ENCODE data around the gene MAEA. TPM values are rescaled to one million over a fixed set of nuclear protein-coding genes. Genes with fewer than 3 reads are reported as not detected.

Gene MAEA
- total and polyA plus RNA-seq, 5 donors from 2014 or later = 61.2 to 77.7 (median 66.4) TPM

DNA sequence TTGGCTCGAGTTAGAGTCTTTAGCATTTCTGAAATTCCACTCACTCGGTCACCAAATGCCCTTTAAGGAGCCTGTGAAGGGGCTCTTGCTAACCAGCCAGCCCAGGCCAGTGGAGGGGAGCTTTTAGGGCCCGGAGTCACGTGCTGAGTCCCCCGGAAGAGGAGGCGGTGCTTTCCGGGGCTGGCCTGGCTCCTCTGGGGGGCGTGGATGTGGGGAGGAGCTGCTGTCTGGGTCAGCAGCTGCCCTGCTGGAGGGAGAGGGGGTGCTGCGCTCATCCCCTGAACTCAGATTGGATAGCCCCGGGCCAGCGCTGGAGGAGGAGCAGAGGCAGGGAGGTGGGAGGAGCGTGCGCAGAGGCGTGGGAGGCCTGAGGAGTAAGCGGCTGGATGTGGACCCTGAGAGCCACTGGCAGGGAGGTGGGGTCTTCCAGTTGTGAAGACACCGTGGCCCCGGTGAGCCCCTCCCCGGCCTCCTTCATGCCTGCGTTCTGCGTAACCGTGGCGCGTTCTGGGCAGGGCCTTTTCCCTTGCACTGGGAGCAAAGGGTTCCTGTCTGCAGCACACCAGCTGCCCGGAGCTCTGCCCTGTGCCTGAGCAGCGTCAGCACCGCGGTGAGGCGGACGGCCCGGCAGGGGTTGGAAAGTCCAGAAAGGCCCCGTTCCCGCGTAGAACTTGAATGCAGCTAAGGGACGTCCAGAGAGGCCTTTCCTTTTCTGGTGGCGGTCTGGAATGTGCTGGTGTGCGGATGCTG lies 19.7 kb downstream of the MAEA start:
- H3K27me3 Mint-ChIP-seq = no peaks in the 10 kb centered on the region
- peak overlapping the region; percentile 67 to 91 (median 80) for H3K4me3 Mint-ChIP-seq
- peak overlapping the region; percentile 50 for H3K4me3 ChIP-seq (ENCODE audit: low read depth, low read length)
- H3K36me3 Mint-ChIP-seq = peaks cover 15% of the 10 kb centered on the region
- H3K36me3 ChIP-seq (ENCODE audit: control insufficient read depth, insufficient read depth, low read length) = peaks cover 23% of the 10 kb centered on the region
- DNase-seq (peak; percentile 35 to 76 (median 48)), ATAC-seq (ENCODE audit: low read depth in 2 of 2) (peak; percentile 62 to 77)
- peaks cover 25 to 71% (median 39%) of the 10 kb centered on the region in 4 donors for H3K4me1 Mint-ChIP-seq
- H3K27me3 ChIP-seq (ENCODE audit: control insufficient read depth, insufficient read depth, low read length) = no peaks in the 10 kb centered on the region
- H3K9me3 Mint-ChIP-seq = peaks cover 0 to 1% (median 0%) of the 10 kb centered on the region in 7 donors
- H3K27ac ChIP-seq (ENCODE audit: insufficient read depth, low read length, poor library complexity, severe bottlenecking) = peak overlapping the region; percentile 15
- H3K27ac Mint-ChIP-seq = peak overlapping the region; percentile 81 to 90 (median 84)
- H3K4me1 ChIP-seq (ENCODE audit: control insufficient read depth, insufficient read depth, low read length, poor library complexity, severe bottlenecking) = peaks cover 39% of the 10 kb centered on the region
- H3K9me3 ChIP-seq (ENCODE audit: control insufficient read depth in 2 of 2, low read length in 2 of 2) = no peaks in the 10 kb centered on the region

DNA sequence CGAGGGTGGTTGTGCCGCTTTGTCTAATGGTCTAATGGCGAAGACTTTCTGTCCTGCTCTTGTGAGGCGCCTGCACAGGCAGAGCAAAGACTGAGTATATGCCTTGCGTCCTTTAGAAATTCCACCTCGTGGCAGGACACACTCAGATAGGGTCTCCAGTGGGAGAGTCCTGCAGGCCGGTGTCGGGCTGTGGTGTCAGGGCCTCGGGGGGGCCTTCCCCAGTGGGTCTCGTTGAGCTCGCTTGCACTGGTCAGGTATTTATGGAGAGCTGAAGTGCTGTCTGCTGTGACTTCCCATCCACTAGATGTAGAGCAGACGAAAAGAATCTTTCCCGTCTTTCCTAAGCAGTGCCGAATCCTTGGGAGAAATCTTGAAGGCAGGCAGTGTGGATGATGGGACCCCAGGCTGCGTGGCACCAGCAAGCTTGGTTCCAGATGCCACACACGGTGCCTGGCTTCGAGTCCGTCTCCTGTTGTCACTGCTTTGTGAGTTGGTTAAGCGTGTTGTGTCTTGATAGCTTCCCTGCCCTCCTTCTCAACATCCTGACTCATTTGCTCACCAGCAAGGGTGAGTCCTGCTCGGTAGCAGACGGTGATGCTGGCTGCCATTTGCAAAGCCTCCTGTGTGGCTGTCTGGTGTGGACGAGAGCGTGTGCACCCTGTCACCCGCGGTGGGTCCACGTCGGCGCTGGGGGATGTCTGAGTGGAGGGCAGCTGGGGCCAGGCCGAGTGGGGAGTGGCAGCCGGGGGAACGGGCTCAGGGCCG lies 20.5 kb downstream of the MAEA start:
- Histone ChIP-seq H3K4me3 (ENCODE audit: low read depth, low read length) (no peak overlapping the region), H3K27ac (ENCODE audit: insufficient read depth, low read length, poor library complexity, severe bottlenecking) (peak overlapping the region; percentile 11), H3K27me3 (ENCODE audit: control insufficient read depth, insufficient read depth, low read length) (no peaks in the 10 kb centered on the region), H3K9me3 (ENCODE audit: control insufficient read depth in 2 of 2, low read length in 2 of 2) (no peaks in the 10 kb centered on the region), H3K4me1 (ENCODE audit: control insufficient read depth, insufficient read depth, low read length, poor library complexity, severe bottlenecking) (peaks cover 39% of the 10 kb centered on the region), H3K36me3 (ENCODE audit: control insufficient read depth, insufficient read depth, low read length) (peaks cover 30% of the 10 kb centered on the region)
- ATAC-seq (ENCODE audit: low read depth in 2 of 2) (no peak), DNase-seq (no peak)
- Mint-ChIP-seq H3K9me3 (peaks cover 0 to 1% (median 0%) of the 10 kb centered on the region in 7 donors), H3K27me3 (no peaks in the 10 kb centered on the region), H3K4me3 (peak overlapping the region; percentile 5 to 77 (median 30)), H3K27ac (peak overlapping the region; percentile 5 to 67 (median 49)), H3K36me3 (peaks cover 16% of the 10 kb centered on the region), H3K4me1 (peaks cover 20 to 71% (median 37%) of the 10 kb centered on the region in 4 donors)

DNA sequence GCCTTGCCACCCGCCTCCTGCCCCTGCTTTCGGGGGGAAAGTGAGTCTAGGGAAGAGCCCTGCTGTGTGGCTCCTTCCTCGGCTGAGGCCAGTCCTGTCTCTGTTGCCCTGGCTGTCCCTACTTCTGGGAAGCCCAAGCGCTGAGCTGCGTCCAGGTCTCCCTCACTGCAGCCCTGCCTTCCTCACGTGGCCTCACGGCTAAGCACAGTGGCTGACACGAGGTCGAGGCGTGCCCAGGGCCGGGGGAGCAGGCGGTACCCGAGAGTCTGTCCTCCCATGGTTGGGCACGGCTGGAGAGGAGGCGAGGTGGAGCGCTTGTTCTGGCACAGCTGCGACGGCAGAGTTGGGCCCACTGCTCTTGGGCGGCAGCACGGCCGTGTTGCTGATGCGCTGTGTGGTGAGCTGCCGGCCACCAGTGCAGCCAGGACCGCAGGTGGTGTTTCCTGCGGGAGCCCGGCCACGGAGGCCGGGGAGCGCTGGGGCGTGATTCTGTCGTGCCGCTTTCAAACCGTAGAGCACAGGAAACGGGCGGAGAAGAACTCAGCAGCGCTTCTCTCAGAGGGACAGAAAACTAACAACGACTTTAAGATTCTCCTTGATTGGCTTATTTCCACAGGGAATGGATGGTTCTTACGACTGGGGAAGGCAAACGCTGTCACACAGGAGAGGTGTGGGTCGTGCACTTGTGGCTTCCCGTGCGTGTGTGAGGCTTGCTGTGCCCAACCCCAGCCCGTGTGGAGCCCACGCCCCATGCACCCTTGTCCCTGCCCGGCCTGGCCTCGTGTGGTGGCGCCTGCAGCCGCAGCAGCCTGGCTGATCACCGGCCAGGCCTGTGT lies 21.3 kb downstream of the MAEA start:
- ATAC-seq (ENCODE audit: low read depth in 2 of 2) (no peak), DNase-seq (peak in 1 of 3 donors; percentile 43)
- H3K27ac Mint-ChIP-seq = peak overlapping the region in 1 of 3 donors; percentile 20
- Histone ChIP-seq H3K4me3 (ENCODE audit: low read depth, low read length) (no peak overlapping the region), H3K27me3 (ENCODE audit: control insufficient read depth, insufficient read depth, low read length) (no peaks in the 10 kb centered on the region), H3K4me1 (ENCODE audit: control insufficient read depth, insufficient read depth, low read length, poor library complexity, severe bottlenecking) (peaks cover 33% of the 10 kb centered on the region), H3K27ac (ENCODE audit: insufficient read depth, low read length, poor library complexity, severe bottlenecking) (no peak overlapping the region), H3K36me3 (ENCODE audit: control insufficient read depth, insufficient read depth, low read length) (peaks cover 35% of the 10 kb centered on the region), H3K9me3 (ENCODE audit: control insufficient read depth in 2 of 2, low read length in 2 of 2) (no peaks in the 10 kb centered on the region)
- peaks cover 0 to 1% (median 0%) of the 10 kb centered on the region in 7 donors for H3K9me3 Mint-ChIP-seq
- peaks cover 17 to 66% (median 32%) of the 10 kb centered on the region in 4 donors for H3K4me1 Mint-ChIP-seq
- peak overlapping the region in 2 of 4 donors; percentile 54 to 57 for H3K4me3 Mint-ChIP-seq
- peaks cover 16% of the 10 kb centered on the region for H3K36me3 Mint-ChIP-seq
- H3K27me3 Mint-ChIP-seq = no peaks in the 10 kb centered on the region

DNA sequence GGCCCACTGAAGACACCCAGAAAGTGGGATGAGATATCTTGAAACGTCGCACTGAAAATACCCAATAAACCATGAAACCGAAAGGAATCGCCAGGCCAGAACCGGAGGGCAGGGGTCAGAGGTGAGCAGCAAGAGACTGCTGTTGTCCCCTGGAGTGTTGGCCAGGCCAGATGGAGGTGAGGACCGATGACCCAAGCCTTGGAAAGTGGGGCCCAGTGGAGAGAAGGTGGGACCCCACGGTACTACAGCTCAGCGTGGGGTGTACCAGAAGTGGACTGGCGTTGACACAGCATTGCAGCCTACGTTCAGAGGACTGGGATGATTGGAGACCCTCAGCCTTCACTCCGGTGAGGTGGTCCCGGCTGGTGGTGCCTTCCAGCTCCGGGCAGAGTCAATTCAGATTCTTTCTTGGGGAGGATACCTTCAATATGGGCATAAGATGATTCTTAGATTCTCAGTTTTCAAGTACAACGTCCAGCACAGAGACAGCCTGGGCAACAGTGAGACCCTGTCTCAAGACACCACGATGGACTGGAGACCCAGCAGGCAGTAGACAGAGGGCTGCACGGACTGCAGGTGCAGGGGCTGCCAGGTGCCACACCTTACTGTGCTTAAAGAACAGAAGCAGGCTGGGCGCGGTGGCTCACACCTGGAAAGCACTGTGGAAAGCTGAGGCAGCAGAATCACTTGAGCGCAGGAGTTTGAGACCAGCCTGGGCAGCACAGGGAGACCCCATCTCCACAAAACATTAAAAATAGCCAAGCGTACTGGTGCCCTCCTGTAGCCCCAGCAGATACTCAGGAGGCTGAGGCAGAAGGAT lies 23.3 kb downstream of the MAEA start:
- Histone ChIP-seq H3K36me3 (ENCODE audit: control insufficient read depth, insufficient read depth, low read length) (peaks cover 52% of the 10 kb centered on the region), H3K4me1 (ENCODE audit: control insufficient read depth, insufficient read depth, low read length, poor library complexity, severe bottlenecking) (peaks cover 22% of the 10 kb centered on the region), H3K9me3 (ENCODE audit: control insufficient read depth in 2 of 2, low read length in 2 of 2) (no peaks in the 10 kb centered on the region), H3K4me3 (ENCODE audit: low read depth, low read length) (no peak overlapping the region), H3K27ac (ENCODE audit: insufficient read depth, low read length, poor library complexity, severe bottlenecking) (no peak overlapping the region), H3K27me3 (ENCODE audit: control insufficient read depth, insufficient read depth, low read length) (no peaks in the 10 kb centered on the region)
- DNase-seq (no peak), ATAC-seq (ENCODE audit: low read depth in 2 of 2) (no peak)
- no peak overlapping the region for H3K4me3 Mint-ChIP-seq
- H3K36me3 Mint-ChIP-seq = peaks cover 16% of the 10 kb centered on the region
- H3K9me3 Mint-ChIP-seq = peaks cover 0 to 1% (median 0%) of the 10 kb centered on the region in 7 donors
- no peaks in the 10 kb centered on the region for H3K27me3 Mint-ChIP-seq
- peak overlapping the region in 2 of 3 donors; percentile 20 to 76 for H3K27ac Mint-ChIP-seq
- peaks cover 10 to 49% (median 20%) of the 10 kb centered on the region in 4 donors for H3K4me1 Mint-ChIP-seq

DNA sequence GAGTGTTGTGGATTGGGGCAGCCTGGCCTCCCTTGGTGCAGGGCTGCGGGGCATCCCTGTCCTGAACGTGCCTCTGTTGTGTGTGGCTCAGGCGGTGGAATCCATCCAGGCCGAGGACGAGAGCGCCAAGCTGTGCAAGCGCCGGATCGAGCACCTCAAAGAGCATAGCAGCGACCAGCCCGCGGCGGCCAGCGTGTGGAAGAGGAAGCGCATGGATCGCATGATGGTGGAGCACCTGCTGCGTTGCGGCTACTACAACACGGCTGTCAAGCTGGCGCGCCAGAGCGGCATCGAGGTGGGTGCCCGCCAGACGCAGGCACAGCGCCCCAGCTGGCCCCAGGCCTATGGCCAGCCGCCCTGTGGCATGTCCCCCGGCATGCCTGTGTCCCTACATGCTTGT lies 25.6 kb downstream of the MAEA start:
- H3K27me3 Mint-ChIP-seq = no peaks in the 10 kb centered on the region
- peaks cover 17% of the 10 kb centered on the region for H3K36me3 Mint-ChIP-seq
- peaks cover 68% of the 10 kb centered on the region for H3K36me3 ChIP-seq (ENCODE audit: control insufficient read depth, insufficient read depth, low read length)
- no peaks in the 10 kb centered on the region for H3K27me3 ChIP-seq (ENCODE audit: control insufficient read depth, insufficient read depth, low read length)
- peaks cover 1% of the 10 kb centered on the region for H3K4me1 ChIP-seq (ENCODE audit: control insufficient read depth, insufficient read depth, low read length, poor library complexity, severe bottlenecking)
- H3K9me3 Mint-ChIP-seq = peaks cover 0 to 1% (median 0%) of the 10 kb centered on the region in 7 donors
- H3K27ac ChIP-seq (ENCODE audit: insufficient read depth, low read length, poor library complexity, severe bottlenecking) = no peak overlapping the region
- H3K9me3 ChIP-seq (ENCODE audit: control insufficient read depth in 2 of 2, low read length in 2 of 2) = no peaks in the 10 kb centered on the region
- peaks cover 0 to 31% (median 4%) of the 10 kb centered on the region in 4 donors for H3K4me1 Mint-ChIP-seq
- no peak overlapping the region for H3K4me3 Mint-ChIP-seq
- no peak overlapping the region for H3K4me3 ChIP-seq (ENCODE audit: low read depth, low read length)
- no peak for DNase-seq
- ATAC-seq (ENCODE audit: low read depth in 2 of 2) = no peak
- no peak overlapping the region for H3K27ac Mint-ChIP-seq

DNA sequence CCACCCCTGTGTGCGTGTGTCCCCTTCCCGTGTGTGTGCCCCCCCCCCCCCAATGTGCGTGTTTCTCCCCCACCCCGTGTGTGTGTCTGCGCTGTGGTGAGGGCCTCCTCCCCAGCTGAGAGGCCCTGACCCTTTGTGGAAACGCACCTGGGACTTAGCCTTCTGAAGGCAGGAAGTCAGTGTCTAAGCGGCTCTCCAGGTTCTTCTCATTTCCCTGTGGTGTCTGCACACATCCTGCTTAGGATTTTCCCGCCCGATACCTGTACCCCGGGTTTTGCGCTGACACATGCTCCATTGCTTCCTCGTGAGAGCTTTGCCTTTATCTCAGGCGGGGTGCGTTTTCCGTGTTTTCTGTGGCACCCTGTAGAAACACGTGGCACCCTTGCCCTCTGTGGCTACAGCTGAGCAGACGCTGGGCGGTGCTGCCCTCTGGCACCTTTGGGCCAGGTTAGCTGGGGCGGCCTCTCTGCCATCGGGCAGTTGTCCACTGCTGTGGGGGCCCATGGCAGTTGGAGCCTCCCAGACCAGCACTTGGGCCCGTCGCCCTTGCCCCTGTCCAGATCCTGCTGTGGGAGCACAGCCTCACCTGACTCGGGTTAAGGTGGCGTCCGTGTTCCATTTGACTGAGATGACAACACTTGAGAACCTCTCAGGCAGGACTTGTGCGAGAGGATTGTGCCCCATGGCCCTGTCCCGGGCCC lies 26.3 kb downstream of the MAEA start:
- Histone ChIP-seq H3K4me1 (ENCODE audit: control insufficient read depth, insufficient read depth, low read length, poor library complexity, severe bottlenecking) (no peaks in the 10 kb centered on the region), H3K9me3 (ENCODE audit: control insufficient read depth in 2 of 2, low read length in 2 of 2) (no peaks in the 10 kb centered on the region), H3K36me3 (ENCODE audit: control insufficient read depth, insufficient read depth, low read length) (peaks cover 68% of the 10 kb centered on the region), H3K4me3 (ENCODE audit: low read depth, low read length) (no peak overlapping the region), H3K27me3 (ENCODE audit: control insufficient read depth, insufficient read depth, low read length) (no peaks in the 10 kb centered on the region), H3K27ac (ENCODE audit: insufficient read depth, low read length, poor library complexity, severe bottlenecking) (no peak overlapping the region)
- H3K27me3 Mint-ChIP-seq = no peaks in the 10 kb centered on the region
- H3K36me3 Mint-ChIP-seq = peaks cover 20% of the 10 kb centered on the region
- H3K9me3 Mint-ChIP-seq = no peaks in the 10 kb centered on the region
- ATAC-seq (ENCODE audit: low read depth in 2 of 2) (no peak), DNase-seq (peak in 1 of 3 donors; percentile 45)
- no peak overlapping the region for H3K27ac Mint-ChIP-seq
- peak overlapping the region in 1 of 4 donors; percentile 41 for H3K4me3 Mint-ChIP-seq
- peaks cover 0 to 26% (median 3%) of the 10 kb centered on the region in 4 donors for H3K4me1 Mint-ChIP-seq

Measured in CD4-positive, CD25-positive, alpha-beta regulatory T cell (primary cell).